ENCODE measurements around the gene LUC7L2.
"Not testable (repeated sequence)": the region's sequence is repeated elsewhere in the genome, so short reads cannot be mapped to it uniquely, and the experiment has no call there.

The LUC7L2 gene

GRCh38 chr7:139407555-139407954 is 47.9 kb downstream of the LUC7L2 start:
- TF ChIP-seq SPI1 (IDR thresholded peaks at IDR 0.05; ENCODE audit: borderline replicate concordance, low read depth) (no peak), CTCF (IDR thresholded peaks at IDR 0.05; ENCODE audit: insufficient read depth, low read length) (no peak), GABPA (IDR thresholded peaks at IDR 0.05; ENCODE audit: low read depth) (no peak), POLR2AphosphoS5 (IDR thresholded peaks at IDR 0.05; ENCODE audit: low read depth) (no peak)
- TF ChIP-seq, protein P1, sequence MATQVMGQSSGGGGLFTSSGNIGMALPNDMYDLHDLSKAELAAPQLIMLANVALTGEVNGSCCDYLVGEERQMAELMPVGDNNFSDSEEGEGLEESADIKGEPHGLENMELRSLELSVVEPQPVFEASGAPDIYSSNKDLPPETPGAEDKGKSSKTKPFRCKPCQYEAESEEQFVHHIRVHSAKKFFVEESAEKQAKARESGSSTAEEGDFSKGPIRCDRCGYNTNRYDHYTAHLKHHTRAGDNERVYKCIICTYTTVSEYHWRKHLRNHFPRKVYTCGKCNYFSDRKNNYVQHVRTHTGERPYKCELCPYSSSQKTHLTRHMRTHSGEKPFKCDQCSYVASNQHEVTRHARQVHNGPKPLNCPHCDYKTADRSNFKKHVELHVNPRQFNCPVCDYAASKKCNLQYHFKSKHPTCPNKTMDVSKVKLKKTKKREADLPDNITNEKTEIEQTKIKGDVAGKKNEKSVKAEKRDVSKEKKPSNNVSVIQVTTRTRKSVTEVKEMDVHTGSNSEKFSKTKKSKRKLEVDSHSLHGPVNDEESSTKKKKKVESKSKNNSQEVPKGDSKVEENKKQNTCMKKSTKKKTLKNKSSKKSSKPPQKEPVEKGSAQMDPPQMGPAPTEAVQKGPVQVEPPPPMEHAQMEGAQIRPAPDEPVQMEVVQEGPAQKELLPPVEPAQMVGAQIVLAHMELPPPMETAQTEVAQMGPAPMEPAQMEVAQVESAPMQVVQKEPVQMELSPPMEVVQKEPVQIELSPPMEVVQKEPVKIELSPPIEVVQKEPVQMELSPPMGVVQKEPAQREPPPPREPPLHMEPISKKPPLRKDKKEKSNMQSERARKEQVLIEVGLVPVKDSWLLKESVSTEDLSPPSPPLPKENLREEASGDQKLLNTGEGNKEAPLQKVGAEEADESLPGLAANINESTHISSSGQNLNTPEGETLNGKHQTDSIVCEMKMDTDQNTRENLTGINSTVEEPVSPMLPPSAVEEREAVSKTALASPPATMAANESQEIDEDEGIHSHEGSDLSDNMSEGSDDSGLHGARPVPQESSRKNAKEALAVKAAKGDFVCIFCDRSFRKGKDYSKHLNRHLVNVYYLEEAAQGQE (IDR thresholded peaks at IDR 0.05; ENCODE audit: insufficient replicate concordance, low read depth) = no peak
- Histone ChIP-seq H3K27ac (replicated peaks) (no peak overlapping the region), H3K4me3 (replicated peaks; ENCODE audit: insufficient read depth, low read length) (no peak overlapping the region), H3K27me3 (ENCODE audit: insufficient read depth, poor library complexity, severe bottlenecking) (no peaks in the 10 kb centered on the region)
- no peak for DNase-seq (ENCODE audit: low read depth in 1 of 2, low spot score in 1 of 2)

GRCh38 chr7:139414743-139415402 is 55.2 kb downstream of the LUC7L2 start:
- H3K27ac ChIP-seq (replicated peaks); DNase-seq (ENCODE audit: low read depth in 1 of 2, low spot score in 1 of 2); H3K4me3 ChIP-seq (replicated peaks; ENCODE audit: insufficient read depth, low read length); H3K27me3 ChIP-seq (ENCODE audit: insufficient read depth, poor library complexity, severe bottlenecking): not testable (repeated sequence)

- DNase-seq (ENCODE audit: low read depth in 1 of 2, low spot score in 1 of 2) = no peak
- no peak overlapping the region for H3K4me3 ChIP-seq (replicated peaks; ENCODE audit: insufficient read depth, low read length)
- no peak overlapping the region for H3K27ac ChIP-seq (replicated peaks)
- TF ChIP-seq, protein P1 (IDR thresholded peaks at IDR 0.05; ENCODE audit: insufficient replicate concordance, low read depth) = no peak
- no peak for TF ChIP-seq GABPA (IDR thresholded peaks at IDR 0.05; ENCODE audit: low read depth)
- TF ChIP-seq POLR2AphosphoS5 (IDR thresholded peaks at IDR 0.05; ENCODE audit: low read depth) = no peak
- no peak for TF ChIP-seq SPI1 (IDR thresholded peaks at IDR 0.05; ENCODE audit: borderline replicate concordance, low read depth)
- TF ChIP-seq CTCF (IDR thresholded peaks at IDR 0.05; ENCODE audit: insufficient read depth, low read length) = no peak
- no peaks in the 10 kb centered on the region for H3K27me3 ChIP-seq (ENCODE audit: insufficient read depth, poor library complexity, severe bottlenecking)
Observed at GRCh38 chr7:139416405-139416804, 56.7 kb downstream of the LUC7L2 start.

- TF ChIP-seq SPI1 (IDR thresholded peaks at IDR 0.05; ENCODE audit: borderline replicate concordance, low read depth) (no peak), CTCF (IDR thresholded peaks at IDR 0.05; ENCODE audit: insufficient read depth, low read length) (no peak), POLR2AphosphoS5 (IDR thresholded peaks at IDR 0.05; ENCODE audit: low read depth) (no peak), GABPA (IDR thresholded peaks at IDR 0.05; ENCODE audit: low read depth) (no peak)
- TF ChIP-seq, protein P1 (IDR thresholded peaks at IDR 0.05; ENCODE audit: insufficient replicate concordance, low read depth) = no peak
- Histone ChIP-seq H3K4me3 (replicated peaks; ENCODE audit: insufficient read depth, low read length) (no peak overlapping the region), H3K27me3 (ENCODE audit: insufficient read depth, poor library complexity, severe bottlenecking) (no peaks in the 10 kb centered on the region), H3K27ac (replicated peaks) (no peak overlapping the region)
- no peak for DNase-seq (ENCODE audit: low read depth in 1 of 2, low spot score in 1 of 2)
Observed at GRCh38 chr7:139417478-139417877, 57.8 kb downstream of the LUC7L2 start.
